Activated naive CD4-positive, alpha-beta T cell treated with anti-CD3 and anti-CD28 coated beads, Interleukin-2, amount 10 ng/mL, durations not matched to agents 7 days and 5 days (primary cell): ENCODE measurements around the gene ARHGEF4.
A peak's percentile ranks its signal among the peaks of the same experiment; 100 is the strongest.

Experiments used
- CTCF ChIA-PET: fragments of 350-600 bp; sonication (Branson Sonifier 250); formaldehyde crosslinking; loops from one replicate; lab custom pipeline; 2021; ENCODE audit warnings: antibody characterized with exemption; lab: Charles Lee
- DNase-seq: peaks from one replicate; pipeline ENCODE4 v3.0.0-alpha.2; 2020
- H3K27ac Mint-ChIP-seq: one replicate; pipeline ENCODE4 v1.8.0; 2021; ENCODE audit warnings: mild to moderate bottlenecking, moderate library complexity, mixed read lengths
- H3K27me3 Mint-ChIP-seq: one replicate; pipeline ENCODE4 v1.8.0; 2021; ENCODE audit warnings: mild to moderate bottlenecking, mixed read lengths
- H3K36me3 Mint-ChIP-seq: one replicate; pipeline ENCODE4 v1.8.0; 2021; ENCODE audit warnings: mixed read lengths
- H3K4me1 Mint-ChIP-seq: one replicate; pipeline ENCODE4 v1.8.0; 2021; ENCODE audit warnings: mixed read lengths
- H3K4me3 Mint-ChIP-seq: one replicate; pipeline ENCODE4 v1.8.0; 2021; ENCODE audit warnings: mild to moderate bottlenecking, moderate library complexity, mixed read lengths
- H3K9me3 Mint-ChIP-seq: one replicate; pipeline ENCODE4 v1.8.0; 2021; ENCODE audit warnings: mixed read lengths

Gene ARHGEF4

DNA sequence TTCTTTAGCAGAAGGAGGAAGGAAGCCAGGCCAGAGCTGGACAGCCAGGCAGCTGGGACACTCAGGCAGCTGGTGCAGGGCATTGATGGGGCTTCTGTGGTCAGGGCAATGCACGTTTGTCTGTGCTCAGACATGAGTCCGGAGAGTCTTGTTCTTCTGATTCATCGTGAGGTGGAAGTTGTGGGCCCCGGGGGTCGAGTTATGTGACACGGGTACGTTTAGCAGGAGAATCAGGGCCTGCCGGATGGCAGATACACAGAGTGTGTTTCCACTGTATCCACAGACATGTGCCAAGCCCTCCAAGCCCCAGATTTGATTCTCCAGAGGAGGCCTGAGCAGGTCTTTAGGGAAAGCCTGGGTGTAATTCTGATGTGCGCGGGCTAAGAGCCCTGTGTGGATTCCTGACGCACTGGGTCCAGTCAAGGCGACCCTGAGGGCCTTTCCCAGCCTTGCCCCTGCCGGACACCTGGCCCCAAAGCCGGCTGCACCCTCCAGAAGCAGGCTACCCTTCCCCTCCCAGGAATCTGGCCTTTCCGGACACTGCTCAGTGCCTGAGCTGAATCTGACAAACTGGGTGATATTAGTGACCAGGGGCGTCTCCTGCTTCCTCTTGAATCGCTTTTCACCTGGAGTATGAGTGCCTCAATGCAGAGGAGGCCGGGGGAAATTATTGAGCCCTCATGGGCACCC lies 10.1 kb downstream of the ARHGEF4 start:
- Mint-ChIP-seq H3K9me3 (no peaks in the 10 kb centered on the region), H3K27ac (no peak overlapping the region), H3K27me3 (peaks cover 19% of the 10 kb centered on the region), H3K4me3 (no peak overlapping the region), H3K36me3 (no peaks in the 10 kb centered on the region), H3K4me1 (no peaks in the 10 kb centered on the region)
- DNase-seq: no peak
- CTCF ChIA-PET: no interaction called here

DNA sequence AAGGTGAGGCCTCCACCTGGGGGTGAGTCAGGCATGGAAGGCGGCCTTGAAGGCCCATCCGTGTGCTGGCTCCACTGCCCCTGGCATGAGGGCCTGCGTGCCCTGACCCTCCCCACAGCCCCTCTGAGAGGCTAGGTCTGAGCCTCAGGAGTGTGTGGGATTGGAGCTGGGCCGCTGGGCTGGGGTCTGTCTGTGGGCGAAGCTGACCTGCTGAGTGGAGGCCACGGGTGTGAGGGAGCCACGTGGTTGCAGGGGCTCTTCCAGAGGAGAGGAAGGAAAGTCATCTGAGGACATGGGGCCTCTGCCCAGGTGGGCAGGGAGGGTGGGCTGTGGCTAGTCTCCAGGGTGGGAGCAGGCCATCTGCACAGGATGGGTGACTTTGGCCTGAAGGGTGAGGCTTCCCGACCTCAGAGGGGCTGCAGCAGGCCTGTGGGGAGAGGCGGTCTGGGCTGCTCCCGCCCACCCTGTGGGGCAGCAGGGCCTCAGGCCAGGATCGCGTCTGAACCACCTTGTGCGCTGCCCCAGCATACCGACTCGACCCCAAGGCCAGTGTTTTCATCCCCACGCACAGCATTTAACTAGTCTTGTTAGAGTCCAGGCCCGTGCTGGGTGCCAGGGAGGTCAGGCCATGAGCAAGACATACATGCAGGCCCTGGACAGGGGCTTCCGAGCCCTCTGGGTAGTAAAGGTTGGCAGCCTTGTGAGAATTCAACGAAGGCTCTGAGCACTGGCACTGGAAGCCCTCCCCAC lies 11.2 kb downstream of the ARHGEF4 start:
- Mint-ChIP-seq H3K9me3 (no peaks in the 10 kb centered on the region), H3K27ac (no peak overlapping the region), H3K4me1 (no peaks in the 10 kb centered on the region), H3K27me3 (peaks cover 8% of the 10 kb centered on the region), H3K4me3 (no peak overlapping the region), H3K36me3 (no peaks in the 10 kb centered on the region)
- CTCF ChIA-PET: no interaction called here
- DNase-seq: no peak

DNA sequence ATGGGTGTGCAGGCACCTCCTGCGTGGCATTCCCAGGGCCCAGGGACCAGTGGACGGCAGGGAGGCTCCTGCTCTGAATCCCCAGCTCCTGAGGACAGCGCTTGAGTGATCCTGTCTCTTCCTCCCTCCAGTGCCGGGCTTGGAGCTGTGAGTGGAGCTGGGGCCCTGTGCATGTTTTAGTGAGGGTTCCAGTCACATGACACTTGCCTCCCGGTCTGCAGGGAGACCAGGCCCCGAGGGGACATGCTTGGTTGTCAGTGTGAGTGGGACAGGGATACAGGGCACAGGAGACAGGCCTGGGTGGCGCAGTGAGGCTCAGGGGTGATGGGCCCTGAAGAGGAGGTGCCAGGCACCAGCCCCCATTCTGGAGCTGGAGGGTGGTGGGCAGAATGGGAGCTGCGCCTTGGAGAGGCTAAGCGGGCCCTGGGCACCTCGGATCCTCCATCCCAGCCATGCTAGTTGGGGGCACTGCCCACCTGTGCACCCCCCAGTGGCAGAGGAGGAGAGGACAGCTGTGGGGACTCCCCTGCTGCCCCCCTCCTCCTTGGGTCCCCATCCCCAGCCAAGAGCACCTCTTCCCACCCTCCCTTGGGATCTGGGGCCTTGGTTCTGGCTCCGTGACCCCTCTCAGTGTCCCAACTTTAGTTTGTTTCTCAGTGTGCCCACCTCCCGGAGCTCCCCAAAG lies 12.0 kb downstream of the ARHGEF4 start:
- no peak for DNase-seq
- no peak overlapping the region for H3K4me3 Mint-ChIP-seq
- no peaks in the 10 kb centered on the region for H3K36me3 Mint-ChIP-seq
- H3K4me1 Mint-ChIP-seq: no peaks in the 10 kb centered on the region
- peaks cover 3% of the 10 kb centered on the region for H3K27me3 Mint-ChIP-seq
- no peak overlapping the region for H3K27ac Mint-ChIP-seq
- CTCF ChIA-PET: interaction anchor here (0.7 kb wide), 1 partner anchor 25 kb away, joined by 3 read pairs; no protein-coding TSS in a partner anchor
- no peaks in the 10 kb centered on the region for H3K9me3 Mint-ChIP-seq

DNA sequence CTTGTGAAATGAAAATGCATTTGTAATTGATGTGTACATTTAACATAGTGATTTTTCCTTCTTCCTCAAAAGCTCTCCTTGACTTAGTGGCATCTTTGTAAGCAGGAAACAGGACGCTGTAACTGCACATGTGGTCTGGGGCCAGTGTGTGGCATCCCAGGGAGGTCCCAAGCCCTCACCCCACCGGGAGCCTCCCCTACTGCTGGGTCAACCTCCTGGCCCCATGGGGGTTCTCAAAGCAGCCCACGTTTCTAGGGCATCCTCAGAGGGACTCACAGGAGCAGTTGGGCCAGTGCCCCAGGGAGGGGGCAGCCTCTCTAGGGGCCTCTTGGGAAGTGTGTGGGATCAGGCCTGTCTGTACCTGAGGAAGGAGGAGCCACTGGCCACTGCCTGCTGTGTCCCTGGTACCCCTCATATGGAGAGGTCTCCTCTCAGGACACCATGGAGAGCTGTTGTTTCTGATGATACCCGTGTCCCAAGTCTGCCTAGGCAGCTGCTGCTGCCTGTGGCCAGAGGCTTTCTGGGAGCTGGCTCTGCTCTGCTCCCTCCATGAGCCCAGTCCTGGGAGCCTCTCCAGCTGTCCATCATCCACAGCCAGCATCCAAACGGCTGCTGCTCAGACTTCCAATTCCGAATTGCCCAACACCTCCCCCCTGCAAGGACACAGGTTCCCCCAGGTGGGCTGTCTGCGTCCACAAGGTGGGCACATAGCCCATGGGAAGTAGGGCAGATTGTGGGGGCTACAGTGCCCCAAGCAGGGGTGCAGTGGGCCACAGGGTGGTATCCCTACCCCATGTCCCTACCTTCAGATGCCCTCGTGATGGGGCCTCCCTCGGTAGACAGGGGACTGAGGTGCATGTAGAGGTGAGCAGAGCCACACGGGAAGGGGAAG lies 13.4 kb downstream of the ARHGEF4 start:
- Mint-ChIP-seq H3K27ac (no peak overlapping the region), H3K27me3 (peaks cover 3% of the 10 kb centered on the region), H3K4me1 (no peaks in the 10 kb centered on the region), H3K36me3 (no peaks in the 10 kb centered on the region), H3K4me3 (no peak overlapping the region), H3K9me3 (no peaks in the 10 kb centered on the region)
- CTCF ChIA-PET: interaction anchor here (0.6 to 1.3 kb wide), 3 partner anchors 23 to 108 kb away, joined by 3 to 4 read pairs (median 3); no protein-coding TSS in a partner anchor
- DNase-seq: no peak

DNA sequence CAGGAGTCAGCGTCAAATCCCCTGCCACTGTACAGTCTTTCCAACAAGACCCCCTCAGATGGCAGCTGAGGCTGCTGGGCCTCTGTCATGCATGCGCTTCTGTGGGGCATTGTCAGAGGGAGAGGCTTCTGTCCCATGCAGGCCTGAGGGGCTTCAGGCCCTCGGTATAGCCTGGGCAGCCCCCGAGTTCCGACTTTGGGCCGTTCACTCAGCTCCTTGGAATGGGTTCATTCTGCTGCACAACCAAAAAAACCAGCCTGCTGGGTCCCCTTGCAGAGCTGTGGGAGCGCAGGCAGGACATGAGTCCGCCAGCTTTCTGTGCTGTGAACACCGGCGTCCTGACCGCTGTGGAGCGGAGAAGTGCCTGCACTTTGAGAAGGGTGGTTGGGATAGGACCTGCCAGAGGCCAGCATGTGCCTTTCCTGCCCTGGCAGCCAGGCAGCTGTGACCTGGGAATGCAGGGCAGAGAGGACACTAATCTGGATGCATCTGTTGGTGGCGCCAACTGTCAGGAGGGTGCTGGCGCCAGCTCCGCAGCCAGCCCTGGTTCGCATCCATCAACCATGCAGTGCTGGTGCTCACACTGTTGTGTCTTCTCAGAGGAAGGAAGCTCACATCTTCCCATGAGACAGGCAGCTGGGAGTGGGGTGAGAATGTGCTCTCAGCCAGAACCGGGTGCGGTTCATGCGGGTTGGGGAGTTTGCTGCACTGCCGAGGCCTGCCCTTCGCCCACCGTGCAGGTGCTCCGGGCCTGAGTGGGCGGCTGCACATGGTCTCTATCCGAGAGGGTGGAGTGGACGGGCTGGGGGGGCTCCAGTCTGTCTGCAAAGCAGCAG lies 14.3 kb downstream of the ARHGEF4 start:
- peaks cover 3% of the 10 kb centered on the region for H3K27me3 Mint-ChIP-seq
- no peak for DNase-seq
- H3K36me3 Mint-ChIP-seq: no peaks in the 10 kb centered on the region
- H3K4me3 Mint-ChIP-seq: no peak overlapping the region
- no peak overlapping the region for H3K27ac Mint-ChIP-seq
- H3K4me1 Mint-ChIP-seq: no peaks in the 10 kb centered on the region
- CTCF ChIA-PET: interaction anchor here (0.7 to 1.3 kb wide), 3 partner anchors 22 to 54 kb away, joined by 3 to 4 read pairs (median 3); no protein-coding TSS in a partner anchor
- H3K9me3 Mint-ChIP-seq: no peaks in the 10 kb centered on the region

DNA sequence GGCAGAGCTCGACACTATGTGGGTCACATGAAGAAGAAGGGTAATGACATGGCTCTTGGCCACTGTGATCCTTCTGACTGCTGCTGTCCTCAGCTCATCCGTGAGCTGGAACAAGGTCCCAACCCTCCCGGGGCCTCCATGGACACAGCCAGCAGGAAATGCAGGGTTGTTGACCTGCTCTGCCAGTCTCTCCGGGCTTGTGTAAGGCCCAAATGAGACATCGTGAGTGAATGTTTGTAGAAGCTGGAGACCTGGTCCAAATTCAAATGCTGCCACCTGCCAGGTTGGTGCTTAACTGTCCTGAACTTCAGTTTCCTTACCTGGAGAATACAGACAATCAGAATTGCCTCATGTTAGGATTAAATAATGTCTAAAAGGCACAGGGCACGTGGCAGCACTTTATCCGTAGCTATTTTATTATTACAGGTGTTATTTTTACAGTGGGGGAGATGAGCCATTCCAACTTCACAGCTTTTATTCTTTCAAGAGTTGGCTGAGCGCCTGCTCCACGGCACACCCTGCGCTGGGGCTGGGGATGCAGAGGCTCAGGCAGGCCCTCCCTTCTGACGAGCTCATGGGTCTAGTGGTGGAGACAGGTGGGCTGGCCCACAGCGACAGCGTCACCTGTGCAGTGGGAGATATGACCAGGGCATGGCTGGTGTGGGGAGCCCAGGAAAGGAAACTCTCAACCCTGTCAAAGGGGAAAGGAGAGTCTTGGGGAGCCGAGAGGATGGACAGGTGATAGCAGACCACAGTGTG lies 15.1 kb downstream of the ARHGEF4 start:
- no peaks in the 10 kb centered on the region for H3K9me3 Mint-ChIP-seq
- no peaks in the 10 kb centered on the region for H3K27me3 Mint-ChIP-seq
- CTCF ChIA-PET: interaction anchor here (1.2 kb wide), 1 partner anchor 55 kb away, joined by 4 read pairs; no protein-coding TSS in a partner anchor
- no peaks in the 10 kb centered on the region for H3K36me3 Mint-ChIP-seq
- no peaks in the 10 kb centered on the region for H3K4me1 Mint-ChIP-seq
- H3K4me3 Mint-ChIP-seq: no peak overlapping the region
- no peak for DNase-seq
- H3K27ac Mint-ChIP-seq: no peak overlapping the region

DNA sequence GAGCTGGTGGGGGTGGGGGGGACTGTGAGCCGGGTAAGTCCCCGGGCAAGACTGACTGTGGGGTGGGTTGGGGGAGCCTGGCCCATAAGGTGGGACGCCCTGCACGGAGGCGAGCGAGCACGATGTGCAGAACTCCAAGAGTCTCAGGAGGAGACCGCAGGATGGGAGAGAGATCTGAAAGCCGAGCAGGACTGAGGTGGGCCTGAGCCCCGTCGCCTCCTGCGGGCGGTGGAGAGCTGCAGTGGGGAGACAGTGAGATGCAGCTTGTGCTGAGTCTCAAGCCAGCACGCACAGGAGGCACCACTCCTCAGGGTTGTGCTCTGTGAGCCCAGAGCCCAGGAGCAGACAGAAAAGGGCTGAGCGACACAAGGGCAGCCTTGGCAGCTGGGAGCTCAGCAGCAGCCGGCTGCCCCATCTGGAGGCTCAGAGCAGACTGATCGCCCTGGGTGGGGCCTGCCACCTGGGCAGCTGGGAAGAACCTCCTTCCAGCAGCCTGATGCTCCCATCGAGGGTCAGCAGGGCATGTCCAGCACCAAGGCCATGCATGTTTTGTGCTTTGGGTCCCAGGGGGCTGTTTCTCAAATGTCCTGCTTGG lies 15.9 kb downstream of the ARHGEF4 start:
- H3K27ac Mint-ChIP-seq: no peak overlapping the region
- H3K9me3 Mint-ChIP-seq: no peaks in the 10 kb centered on the region
- H3K4me1 Mint-ChIP-seq: no peaks in the 10 kb centered on the region
- no peak overlapping the region for H3K4me3 Mint-ChIP-seq
- H3K36me3 Mint-ChIP-seq: no peaks in the 10 kb centered on the region
- no peak for DNase-seq
- CTCF ChIA-PET: no interaction called here
- no peaks in the 10 kb centered on the region for H3K27me3 Mint-ChIP-seq

- Mint-ChIP-seq H3K27ac (peak overlapping the region; percentile 42), H3K9me3 (no peaks in the 10 kb centered on the region), H3K4me1 (no peaks in the 10 kb centered on the region), H3K4me3 (no peak overlapping the region), H3K27me3 (no peaks in the 10 kb centered on the region), H3K36me3 (no peaks in the 10 kb centered on the region)
- CTCF ChIA-PET: no interaction called here
- no peak for DNase-seq
Measured at GRCh38 chr2:130853391-130853790, 16.7 kb downstream of the ARHGEF4 start.

- Mint-ChIP-seq H3K4me3 (no peak overlapping the region), H3K4me1 (no peaks in the 10 kb centered on the region), H3K27ac (no peak overlapping the region), H3K36me3 (no peaks in the 10 kb centered on the region), H3K9me3 (no peaks in the 10 kb centered on the region), H3K27me3 (no peaks in the 10 kb centered on the region)
- no peak for DNase-seq
- CTCF ChIA-PET: no interaction called here
Measured at GRCh38 chr2:130854301-130854700, 17.6 kb downstream of the ARHGEF4 start.

GRCh38 chr2:130864830-130865800 lies 28.4 kb downstream of the ARHGEF4 start:
- no peak overlapping the region for H3K4me3 Mint-ChIP-seq
- H3K27ac Mint-ChIP-seq: no peak overlapping the region
- CTCF ChIA-PET: interaction anchor here (1.5 kb wide), 1 partner anchor 8 kb away, joined by 5 read pairs; no protein-coding TSS in a partner anchor
- DNase-seq: peak; percentile 16
- H3K27me3 Mint-ChIP-seq: peaks cover 24% of the 10 kb centered on the region
- no peaks in the 10 kb centered on the region for H3K9me3 Mint-ChIP-seq
- no peaks in the 10 kb centered on the region for H3K36me3 Mint-ChIP-seq
- no peaks in the 10 kb centered on the region for H3K4me1 Mint-ChIP-seq

GRCh38 chr2:130869441-130870160 lies 32.9 kb downstream of the ARHGEF4 start:
- Mint-ChIP-seq H3K36me3 (no peaks in the 10 kb centered on the region), H3K4me3 (no peak overlapping the region), H3K4me1 (no peaks in the 10 kb centered on the region), H3K27me3 (peaks cover 34% of the 10 kb centered on the region), H3K9me3 (no peaks in the 10 kb centered on the region), H3K27ac (no peak overlapping the region)
- CTCF ChIA-PET: interaction anchor here (2.4 kb wide), 1 partner anchor 72 kb away, joined by 26 read pairs; no protein-coding TSS in a partner anchor
- peak; percentile 16 for DNase-seq
